NCI-H146 treated with DMSO at 0.1 percent for 48 hours (cell line): Measurements from ENCODE around the gene AKAP12.

ENCODE experiments used
- DNase-seq: peaks from one replicate; lab custom pipeline; 2025; ENCODE audit not compliant: unreplicated experiment; lab: John Stamatoyannopoulos, UW

Gene AKAP12

GRCh38 chr6:151403919-151404308 lies 164.1 kb downstream of the AKAP12 start:
- DNase-seq, result no peak
